Measurements from ENCODE around the gene ZNF697.
"Not testable (repeated sequence)": the region's sequence is repeated elsewhere in the genome, so short reads cannot be mapped to it uniquely, and the experiment has no call there.

The ZNF697 gene

GRCh38 chr1:119631433-119632102 is 16.5 kb downstream of the ZNF697 start:
- no peak for DNase-seq (ENCODE audit: low read depth)

GRCh38 chr1:119631086-119631432 is 17.0 kb downstream of the ZNF697 start:
- no peak for DNase-seq (ENCODE audit: low read depth)

- no peak for DNase-seq (ENCODE audit: low read depth)
These were observed 21.2 kb downstream of the ZNF697 start for GRCh38 chr1:119626841-119627240.

GRCh38 chr1:119626011-119626545 is 22.0 kb downstream of the ZNF697 start:
- DNase-seq (ENCODE audit: low read depth) = no peak

- no peak for DNase-seq (ENCODE audit: low read depth)
These were observed 24.4 kb downstream of the ZNF697 start for GRCh38 chr1:119623678-119624077.

GRCh38 chr1:119623193-119623515 is 24.9 kb downstream of the ZNF697 start:
- no peak for DNase-seq (ENCODE audit: low read depth)

- DNase-seq (ENCODE audit: low read depth) = no peak
These were observed 25.5 kb downstream of the ZNF697 start for GRCh38 chr1:119622311-119623192.

- DNase-seq (ENCODE audit: low read depth) = no peak
These were observed 26.4 kb downstream of the ZNF697 start for GRCh38 chr1:119621705-119622104.

GRCh38 chr1:119617751-119618691 is 30.0 kb downstream of the ZNF697 start:
- DNase-seq (ENCODE audit: low read depth) = no peak

- not testable (repeated sequence) for DNase-seq (ENCODE audit: low read depth)
These were observed 31.3 kb downstream of the ZNF697 start for GRCh38 chr1:119616748-119617147.

GRCh38 chr1:119615100-119615499 is 33.0 kb downstream of the ZNF697 start:
- DNase-seq (ENCODE audit: low read depth) = not testable (repeated sequence)

- DNase-seq (ENCODE audit: low read depth) = peak; percentile 8
These were observed 34.0 kb downstream of the ZNF697 start for GRCh38 chr1:119613769-119614720.

GRCh38 chr1:119611701-119612113 is 36.4 kb downstream of the ZNF697 start:
- DNase-seq (ENCODE audit: low read depth) = peak; percentile 6

GRCh38 chr1:119608816-119609215 is 39.2 kb downstream of the ZNF697 start:
- DNase-seq (ENCODE audit: low read depth) = not testable (repeated sequence)

GRCh38 chr1:119607087-119607807 is 40.8 kb downstream of the ZNF697 start:
- DNase-seq (ENCODE audit: low read depth) = not testable (repeated sequence)

GRCh38 chr1:119606394-119606793 is 41.7 kb downstream of the ZNF697 start:
- no peak for DNase-seq (ENCODE audit: low read depth)

- DNase-seq (ENCODE audit: low read depth) = no peak
These were observed 42.4 kb downstream of the ZNF697 start for GRCh38 chr1:119605686-119606085.

- DNase-seq (ENCODE audit: low read depth) = not testable (repeated sequence)
These were observed 43.0 kb downstream of the ZNF697 start for GRCh38 chr1:119605080-119605479.

- no peak for DNase-seq (ENCODE audit: low read depth)
These were observed 44.4 kb downstream of the ZNF697 start for GRCh38 chr1:119603695-119604094.

- not testable (repeated sequence) for DNase-seq (ENCODE audit: low read depth)
These were observed 44.8 kb downstream of the ZNF697 start for GRCh38 chr1:119603241-119603640.

All from activated T-helper 9 cell treated with anti-CD3 and anti-CD28 coated beads, Interleukin-2, amount 50 U/mL, for 16 hours (primary cell).